WTC11 (cell line): ENCODE measurements around the gene IFIT1. TPM values are rescaled to one million over a fixed set of nuclear protein-coding genes. Genes with fewer than 3 reads are reported as not detected.

Source experiments
- ATAC-seq: fragments of 200-7000 bp; cut with Tn5 transposase; 2 replicates; pipeline ENCODE4 v1.10.0; 2021; ENCODE audit warnings: mild to moderate bottlenecking, moderate library complexity
- CTCF ChIA-PET: fragments of 300-600 bp; sonication (Branson Sonifier 250); formaldehyde crosslinking; loops from one replicate; lab custom pipeline; 2021; ENCODE audit warnings: antibody characterized with exemption; lab: Charles Lee
- POLR2A ChIA-PET: fragments of 350-600 bp; sonication (Branson Sonifier 250); formaldehyde crosslinking; loops from one replicate; lab custom pipeline; 2021; ENCODE audit warnings: antibody characterized with exemption; lab: Charles Lee
- DNase-seq: peaks from one replicate; pipeline ENCODE4 v3.0.0; 2021; ENCODE audit warnings: low spot score
- H3K27ac Mint-ChIP-seq: 2 replicates; pipeline ENCODE4 v1.8.0; 2021; ENCODE audit warnings: mixed read lengths
- H3K27me3 Mint-ChIP-seq: 2 replicates; pipeline ENCODE4 v1.8.0; 2021; ENCODE audit warnings: low read depth, mild to moderate bottlenecking, moderate library complexity, mixed read lengths
- H3K36me3 Mint-ChIP-seq: 2 replicates; pipeline ENCODE4 v1.8.0; 2021; ENCODE audit warnings: mixed read lengths
- H3K4me1 Mint-ChIP-seq: 2 replicates; pipeline ENCODE4 v1.8.0; 2022; ENCODE audit warnings: mixed read lengths
- H3K4me3 Mint-ChIP-seq: 2 replicates; pipeline ENCODE4 v1.8.0; 2021; ENCODE audit warnings: mild to moderate bottlenecking, moderate library complexity, mixed read lengths
- H3K9me3 Mint-ChIP-seq: 2 replicates; pipeline ENCODE4 v1.8.0; 2021; ENCODE audit warnings: mixed read lengths
- CBFB ChIP-seq: sonication (generic); formaldehyde crosslinking; IDR thresholded peaks from 2 replicates; pipeline ENCODE4 v1.8.1; 2022; ENCODE audit warnings: mild to moderate bottlenecking, low read depth, missing genetic modification reagents
- ELF4 ChIP-seq: sonication (generic); formaldehyde crosslinking; IDR thresholded peaks from 2 replicates; pipeline ENCODE4 v1.8.1; 2022; ENCODE audit warnings: low read depth, mild to moderate bottlenecking, moderate library complexity, missing genetic modification reagents
- ETV6 ChIP-seq: sonication (generic); formaldehyde crosslinking; IDR thresholded peaks from 2 replicates; pipeline ENCODE4 v1.8.1; 2022; ENCODE audit warnings: mild to moderate bottlenecking, missing genetic modification reagents
- GTF2I ChIP-seq: fragments of 250-450 bp; sonication (Bioruptor Pico); conservative IDR thresholded peaks from 2 replicates; pipeline ENCODE4 v1.4.0; 2021; ENCODE audit warnings: mild to moderate bottlenecking
- HMGA2 ChIP-seq: fragments of 250-450 bp; sonication (Bioruptor Pico); IDR thresholded peaks from 2 replicates; pipeline ENCODE4 v1.4.0; 2021; ENCODE audit warnings: mild to moderate bottlenecking, moderate library complexity
- IRF2 ChIP-seq: sonication (generic); formaldehyde crosslinking; IDR thresholded peaks from 2 replicates; pipeline ENCODE4 v1.8.0; 2022; ENCODE audit warnings: low read depth, missing genetic modification reagents, borderline replicate concordance
- NR1H2 ChIP-seq: sonication (generic); formaldehyde crosslinking; IDR thresholded peaks from 2 replicates; pipeline ENCODE4 v1.9.0; 2021; ENCODE audit warnings: mild to moderate bottlenecking, moderate library complexity, missing genetic modification reagents
- TP53 ChIP-seq: sonication (generic); formaldehyde crosslinking; IDR thresholded peaks from 2 replicates; pipeline ENCODE4 v1.8.1; 2023; ENCODE audit warnings: mild to moderate bottlenecking, missing genetic modification reagents
- ZNF121 ChIP-seq: sonication (generic); formaldehyde crosslinking; IDR thresholded peaks from 2 replicates; pipeline ENCODE4 v1.8.0; 2023; ENCODE audit warnings: missing genetic modification reagents
- ZNF263 ChIP-seq: sonication (generic); formaldehyde crosslinking; IDR thresholded peaks from 2 replicates; pipeline ENCODE4 v1.8.1; 2022; ENCODE audit warnings: low read depth, mild to moderate bottlenecking, moderate library complexity, missing genetic modification reagents
- ZNF317 ChIP-seq: sonication (generic); formaldehyde crosslinking; IDR thresholded peaks from 2 replicates; pipeline ENCODE4 v1.8.1; 2023; ENCODE audit warnings: low read depth, mild to moderate bottlenecking, moderate library complexity, missing genetic modification reagents, borderline replicate concordance
- ZNF423 ChIP-seq: fragments of 250-450 bp; sonication (Bioruptor Pico); IDR thresholded peaks from 2 replicates; pipeline ENCODE4 v2.1.2; 2022; ENCODE audit warnings: mild to moderate bottlenecking, moderate library complexity
- total RNA-seq: library from RNA; stranded (reverse); gene quantifications from 3 replicates; pipeline ENCODE4 v1.2.3, GENCODE V29; 2021
- TF ChIP-seq, protein P1 (sequence below): sonication (generic); formaldehyde crosslinking; IDR thresholded peaks from 2 replicates; pipeline ENCODE4 v1.8.0; 2023; ENCODE audit warnings: mild to moderate bottlenecking, missing genetic modification reagents
- TF ChIP-seq, protein P2 (sequence below): sonication (generic); formaldehyde crosslinking; IDR thresholded peaks from 2 replicates; pipeline ENCODE4 v1.8.1; 2023; ENCODE audit warnings: mild to moderate bottlenecking, missing genetic modification reagents, moderate library complexity
- TF ChIP-seq, protein P3 (sequence below): sonication (generic); formaldehyde crosslinking; IDR thresholded peaks from 2 replicates; pipeline ENCODE4 v1.8.0; 2023; ENCODE audit warnings: missing genetic modification reagents, mild to moderate bottlenecking, borderline replicate concordance
- TF ChIP-seq, protein P4 (sequence below): fragments of 250-450 bp; sonication (Bioruptor Pico); IDR thresholded peaks from 2 replicates; pipeline ENCODE4 v1.9.0; 2021; ENCODE audit warnings: mild to moderate bottlenecking, borderline replicate concordance
- TF ChIP-seq, protein P5 (sequence below): sonication (generic); formaldehyde crosslinking; IDR thresholded peaks from 2 replicates; pipeline ENCODE4 v1.8.0; 2022; ENCODE audit warnings: mild to moderate bottlenecking, missing genetic modification reagents
- TF ChIP-seq, protein P6 (sequence below): sonication (generic); formaldehyde crosslinking; IDR thresholded peaks from 2 replicates; pipeline ENCODE4 v1.8.0; 2023; ENCODE audit warnings: missing genetic modification reagents
- TF ChIP-seq, protein P7 (sequence below): fragments of 250-450 bp; sonication (Bioruptor Pico); IDR thresholded peaks from 2 replicates; pipeline ENCODE4 v1.9.0; 2021; ENCODE audit warnings: moderate library complexity, mild to moderate bottlenecking, inconsistent platforms, borderline replicate concordance

Gene IFIT1
- total RNA-seq, 1 experiment from 2014 or later = 1.5 TPM

DNA sequence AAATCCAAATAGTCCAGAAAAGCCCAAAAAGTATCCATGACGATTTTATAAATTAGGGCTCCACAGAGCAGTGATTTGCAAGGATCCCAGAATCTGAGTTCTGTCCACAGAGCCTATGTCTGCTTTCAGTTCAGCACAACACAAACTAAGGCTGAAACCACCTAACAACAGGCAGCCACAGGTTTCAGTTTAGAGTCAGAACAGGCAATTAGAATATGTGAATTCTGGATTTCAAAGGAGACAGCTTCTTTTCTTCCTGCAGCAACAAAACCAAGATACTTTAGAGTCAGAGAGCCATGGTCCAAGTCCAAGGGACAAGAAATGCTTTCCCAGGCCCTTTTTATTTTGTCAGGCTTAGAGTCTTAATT lies 41.0 kb upstream of the IFIT1 start:
- Mint-ChIP-seq H3K9me3 (peaks cover 14% of the 10 kb centered on the region), H3K27ac (peak overlapping the region; percentile 95), H3K4me3 (no peak overlapping the region), H3K4me1 (peaks cover 60% of the 10 kb centered on the region), H3K36me3 (peaks cover 8% of the 10 kb centered on the region), H3K27me3 (no peaks in the 10 kb centered on the region)
- DNase-seq = no peak
- ChIA-PET CTCF (interaction anchor here (0.9 to 1.8 kb wide), 2 partner anchors 18 to 38 kb away, joined by 3 to 8 read pairs; no protein-coding TSS in a partner anchor), POLR2A (no interaction called here)
- ATAC-seq = no peak
- TF ChIP-seq HMGA2 (CRISPR knock-in tag) = no peak
- no peak for TF ChIP-seq ZNF423 (CRISPR knock-in tag)
- TF ChIP-seq IRF2 (CRISPR knock-in tag) = no peak
- TF ChIP-seq, protein P1, sequence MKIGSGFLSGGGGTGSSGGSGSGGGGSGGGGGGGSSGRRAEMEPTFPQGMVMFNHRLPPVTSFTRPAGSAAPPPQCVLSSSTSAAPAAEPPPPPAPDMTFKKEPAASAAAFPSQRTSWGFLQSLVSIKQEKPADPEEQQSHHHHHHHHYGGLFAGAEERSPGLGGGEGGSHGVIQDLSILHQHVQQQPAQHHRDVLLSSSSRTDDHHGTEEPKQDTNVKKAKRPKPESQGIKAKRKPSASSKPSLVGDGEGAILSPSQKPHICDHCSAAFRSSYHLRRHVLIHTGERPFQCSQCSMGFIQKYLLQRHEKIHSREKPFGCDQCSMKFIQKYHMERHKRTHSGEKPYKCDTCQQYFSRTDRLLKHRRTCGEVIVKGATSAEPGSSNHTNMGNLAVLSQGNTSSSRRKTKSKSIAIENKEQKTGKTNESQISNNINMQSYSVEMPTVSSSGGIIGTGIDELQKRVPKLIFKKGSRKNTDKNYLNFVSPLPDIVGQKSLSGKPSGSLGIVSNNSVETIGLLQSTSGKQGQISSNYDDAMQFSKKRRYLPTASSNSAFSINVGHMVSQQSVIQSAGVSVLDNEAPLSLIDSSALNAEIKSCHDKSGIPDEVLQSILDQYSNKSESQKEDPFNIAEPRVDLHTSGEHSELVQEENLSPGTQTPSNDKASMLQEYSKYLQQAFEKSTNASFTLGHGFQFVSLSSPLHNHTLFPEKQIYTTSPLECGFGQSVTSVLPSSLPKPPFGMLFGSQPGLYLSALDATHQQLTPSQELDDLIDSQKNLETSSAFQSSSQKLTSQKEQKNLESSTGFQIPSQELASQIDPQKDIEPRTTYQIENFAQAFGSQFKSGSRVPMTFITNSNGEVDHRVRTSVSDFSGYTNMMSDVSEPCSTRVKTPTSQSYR = no peak
- TF ChIP-seq, protein P2, sequence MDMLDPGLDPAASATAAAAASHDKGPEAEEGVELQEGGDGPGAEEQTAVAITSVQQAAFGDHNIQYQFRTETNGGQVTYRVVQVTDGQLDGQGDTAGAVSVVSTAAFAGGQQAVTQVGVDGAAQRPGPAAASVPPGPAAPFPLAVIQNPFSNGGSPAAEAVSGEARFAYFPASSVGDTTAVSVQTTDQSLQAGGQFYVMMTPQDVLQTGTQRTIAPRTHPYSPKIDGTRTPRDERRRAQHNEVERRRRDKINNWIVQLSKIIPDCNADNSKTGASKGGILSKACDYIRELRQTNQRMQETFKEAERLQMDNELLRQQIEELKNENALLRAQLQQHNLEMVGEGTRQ = no peak
- TF ChIP-seq NR1H2 (CRISPR knock-in tag) = no peak

DNA sequence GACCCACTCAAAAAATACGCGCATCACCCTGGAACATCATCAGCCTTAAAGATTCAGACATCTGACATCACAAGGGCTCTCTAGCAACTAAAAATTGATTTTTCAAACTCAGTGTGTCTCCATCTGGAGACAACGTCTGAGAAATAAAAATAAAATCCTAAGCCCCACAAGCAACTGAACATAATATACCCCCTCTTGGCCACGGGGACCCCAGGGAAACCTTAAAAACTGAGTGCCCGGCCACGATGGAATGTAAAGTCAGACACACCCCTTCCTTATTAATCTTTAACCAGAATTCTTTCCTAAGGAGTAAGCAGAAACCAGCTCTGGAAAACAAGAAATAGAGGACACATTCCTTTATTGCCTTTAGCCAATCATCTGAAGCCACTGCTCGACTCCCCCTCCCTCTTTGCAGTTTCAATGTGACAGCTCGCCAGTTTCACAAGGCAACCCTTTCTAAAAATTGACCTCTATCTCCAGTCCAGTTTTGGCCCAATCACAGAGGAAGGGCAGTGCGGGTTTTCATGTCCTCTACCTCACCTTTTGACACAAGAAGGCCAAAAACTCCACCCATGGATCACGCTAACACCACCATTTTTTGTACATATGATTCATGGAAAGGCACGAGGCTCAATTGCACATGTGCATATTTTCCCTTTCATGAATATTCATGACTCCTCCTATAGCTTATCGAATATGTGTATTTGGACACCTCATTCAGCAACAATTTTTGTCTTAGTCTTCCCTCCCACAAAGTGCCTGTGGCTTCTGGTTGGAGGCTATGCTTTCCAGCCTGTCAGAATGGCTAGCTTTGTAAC lies 40.4 kb upstream of the IFIT1 start:
- peaks cover 17% of the 10 kb centered on the region for H3K9me3 Mint-ChIP-seq
- peak overlapping the region; percentile 95 for H3K27ac Mint-ChIP-seq
- ChIA-PET POLR2A (no interaction called here), CTCF (interaction anchor here (0.6 to 1.8 kb wide), 4 partner anchors 17 to 71 kb away, joined by 3 to 8 read pairs (median 3); no protein-coding TSS in a partner anchor)
- H3K4me1 Mint-ChIP-seq = peaks cover 56% of the 10 kb centered on the region
- peaks cover 8% of the 10 kb centered on the region for H3K36me3 Mint-ChIP-seq
- TF ChIP-seq, protein P3, sequence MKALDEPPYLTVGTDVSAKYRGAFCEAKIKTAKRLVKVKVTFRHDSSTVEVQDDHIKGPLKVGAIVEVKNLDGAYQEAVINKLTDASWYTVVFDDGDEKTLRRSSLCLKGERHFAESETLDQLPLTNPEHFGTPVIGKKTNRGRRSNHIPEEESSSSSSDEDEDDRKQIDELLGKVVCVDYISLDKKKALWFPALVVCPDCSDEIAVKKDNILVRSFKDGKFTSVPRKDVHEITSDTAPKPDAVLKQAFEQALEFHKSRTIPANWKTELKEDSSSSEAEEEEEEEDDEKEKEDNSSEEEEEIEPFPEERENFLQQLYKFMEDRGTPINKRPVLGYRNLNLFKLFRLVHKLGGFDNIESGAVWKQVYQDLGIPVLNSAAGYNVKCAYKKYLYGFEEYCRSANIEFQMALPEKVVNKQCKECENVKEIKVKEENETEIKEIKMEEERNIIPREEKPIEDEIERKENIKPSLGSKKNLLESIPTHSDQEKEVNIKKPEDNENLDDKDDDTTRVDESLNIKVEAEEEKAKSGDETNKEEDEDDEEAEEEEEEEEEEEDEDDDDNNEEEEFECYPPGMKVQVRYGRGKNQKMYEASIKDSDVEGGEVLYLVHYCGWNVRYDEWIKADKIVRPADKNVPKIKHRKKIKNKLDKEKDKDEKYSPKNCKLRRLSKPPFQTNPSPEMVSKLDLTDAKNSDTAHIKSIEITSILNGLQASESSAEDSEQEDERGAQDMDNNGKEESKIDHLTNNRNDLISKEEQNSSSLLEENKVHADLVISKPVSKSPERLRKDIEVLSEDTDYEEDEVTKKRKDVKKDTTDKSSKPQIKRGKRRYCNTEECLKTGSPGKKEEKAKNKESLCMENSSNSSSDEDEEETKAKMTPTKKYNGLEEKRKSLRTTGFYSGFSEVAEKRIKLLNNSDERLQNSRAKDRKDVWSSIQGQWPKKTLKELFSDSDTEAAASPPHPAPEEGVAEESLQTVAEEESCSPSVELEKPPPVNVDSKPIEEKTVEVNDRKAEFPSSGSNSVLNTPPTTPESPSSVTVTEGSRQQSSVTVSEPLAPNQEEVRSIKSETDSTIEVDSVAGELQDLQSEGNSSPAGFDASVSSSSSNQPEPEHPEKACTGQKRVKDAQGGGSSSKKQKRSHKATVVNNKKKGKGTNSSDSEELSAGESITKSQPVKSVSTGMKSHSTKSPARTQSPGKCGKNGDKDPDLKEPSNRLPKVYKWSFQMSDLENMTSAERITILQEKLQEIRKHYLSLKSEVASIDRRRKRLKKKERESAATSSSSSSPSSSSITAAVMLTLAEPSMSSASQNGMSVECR (CRISPR knock-in tag) = no peak
- TF ChIP-seq ZNF121 (CRISPR knock-in tag) (no peak), ELF4 (CRISPR knock-in tag) (no peak), CBFB (CRISPR knock-in tag) (no peak), ZNF317 (CRISPR knock-in tag) (no peak), TP53 (CRISPR knock-in tag) (no peak), ZNF423 (CRISPR knock-in tag) (no peak), ZNF263 (CRISPR knock-in tag) (no peak), ETV6 (CRISPR knock-in tag) (no peak), HMGA2 (CRISPR knock-in tag) (no peak), GTF2I (CRISPR knock-in tag) (no peak)
- TF ChIP-seq, protein P4, sequence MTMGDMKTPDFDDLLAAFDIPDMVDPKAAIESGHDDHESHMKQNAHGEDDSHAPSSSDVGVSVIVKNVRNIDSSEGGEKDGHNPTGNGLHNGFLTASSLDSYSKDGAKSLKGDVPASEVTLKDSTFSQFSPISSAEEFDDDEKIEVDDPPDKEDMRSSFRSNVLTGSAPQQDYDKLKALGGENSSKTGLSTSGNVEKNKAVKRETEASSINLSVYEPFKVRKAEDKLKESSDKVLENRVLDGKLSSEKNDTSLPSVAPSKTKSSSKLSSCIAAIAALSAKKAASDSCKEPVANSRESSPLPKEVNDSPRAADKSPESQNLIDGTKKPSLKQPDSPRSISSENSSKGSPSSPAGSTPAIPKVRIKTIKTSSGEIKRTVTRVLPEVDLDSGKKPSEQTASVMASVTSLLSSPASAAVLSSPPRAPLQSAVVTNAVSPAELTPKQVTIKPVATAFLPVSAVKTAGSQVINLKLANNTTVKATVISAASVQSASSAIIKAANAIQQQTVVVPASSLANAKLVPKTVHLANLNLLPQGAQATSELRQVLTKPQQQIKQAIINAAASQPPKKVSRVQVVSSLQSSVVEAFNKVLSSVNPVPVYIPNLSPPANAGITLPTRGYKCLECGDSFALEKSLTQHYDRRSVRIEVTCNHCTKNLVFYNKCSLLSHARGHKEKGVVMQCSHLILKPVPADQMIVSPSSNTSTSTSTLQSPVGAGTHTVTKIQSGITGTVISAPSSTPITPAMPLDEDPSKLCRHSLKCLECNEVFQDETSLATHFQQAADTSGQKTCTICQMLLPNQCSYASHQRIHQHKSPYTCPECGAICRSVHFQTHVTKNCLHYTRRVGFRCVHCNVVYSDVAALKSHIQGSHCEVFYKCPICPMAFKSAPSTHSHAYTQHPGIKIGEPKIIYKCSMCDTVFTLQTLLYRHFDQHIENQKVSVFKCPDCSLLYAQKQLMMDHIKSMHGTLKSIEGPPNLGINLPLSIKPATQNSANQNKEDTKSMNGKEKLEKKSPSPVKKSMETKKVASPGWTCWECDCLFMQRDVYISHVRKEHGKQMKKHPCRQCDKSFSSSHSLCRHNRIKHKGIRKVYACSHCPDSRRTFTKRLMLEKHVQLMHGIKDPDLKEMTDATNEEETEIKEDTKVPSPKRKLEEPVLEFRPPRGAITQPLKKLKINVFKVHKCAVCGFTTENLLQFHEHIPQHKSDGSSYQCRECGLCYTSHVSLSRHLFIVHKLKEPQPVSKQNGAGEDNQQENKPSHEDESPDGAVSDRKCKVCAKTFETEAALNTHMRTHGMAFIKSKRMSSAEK (CRISPR knock-in tag) = no peak
- TF ChIP-seq, protein P5, sequence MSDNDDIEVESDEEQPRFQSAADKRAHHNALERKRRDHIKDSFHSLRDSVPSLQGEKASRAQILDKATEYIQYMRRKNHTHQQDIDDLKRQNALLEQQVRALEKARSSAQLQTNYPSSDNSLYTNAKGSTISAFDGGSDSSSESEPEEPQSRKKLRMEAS (CRISPR knock-in tag) = no peak
- TF ChIP-seq, protein P6, sequence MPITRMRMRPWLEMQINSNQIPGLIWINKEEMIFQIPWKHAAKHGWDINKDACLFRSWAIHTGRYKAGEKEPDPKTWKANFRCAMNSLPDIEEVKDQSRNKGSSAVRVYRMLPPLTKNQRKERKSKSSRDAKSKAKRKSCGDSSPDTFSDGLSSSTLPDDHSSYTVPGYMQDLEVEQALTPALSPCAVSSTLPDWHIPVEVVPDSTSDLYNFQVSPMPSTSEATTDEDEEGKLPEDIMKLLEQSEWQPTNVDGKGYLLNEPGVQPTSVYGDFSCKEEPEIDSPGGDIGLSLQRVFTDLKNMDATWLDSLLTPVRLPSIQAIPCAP = no peak
- TF ChIP-seq, protein P7, sequence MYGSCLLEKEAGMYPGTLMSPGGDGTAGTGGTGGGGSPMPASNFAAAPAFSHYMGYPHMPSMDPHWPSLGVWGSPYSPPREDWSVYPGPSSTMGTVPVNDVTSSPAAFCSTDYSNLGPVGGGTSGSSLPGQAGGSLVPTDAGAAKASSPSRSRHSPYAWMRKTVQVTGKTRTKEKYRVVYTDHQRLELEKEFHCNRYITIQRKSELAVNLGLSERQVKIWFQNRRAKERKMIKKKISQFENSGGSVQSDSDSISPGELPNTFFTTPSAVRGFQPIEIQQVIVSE (CRISPR knock-in tag) = no peak
- no peaks in the 10 kb centered on the region for H3K27me3 Mint-ChIP-seq
- no peak for ATAC-seq
- no peak overlapping the region for H3K4me3 Mint-ChIP-seq
- DNase-seq = no peak
